Thymus (tissue), 11 donors: ENCODE measurements around the gene DIP2C. TPM values are rescaled to one million over a fixed set of nuclear protein-coding genes. Genes with fewer than 3 reads are reported as not detected.

Experiments used
- DNase-seq, 9 donors: peaks; one replicate each; pipeline ENCODE4 v3.0.0-alpha.2; 2013; ENCODE audit warnings: low spot score in 9 of 9, low read depth in 6 of 9, missing footprints in 1 of 9
- H3K27ac ChIP-seq, 2 donors: one replicate each; pipeline ENCODE4 v1.5.1; 2013; ENCODE audit warnings: control low read depth in 1 of 2, low read depth in 1 of 2, low read length in 1 of 2, mild to moderate bottlenecking in 1 of 2, moderate library complexity in 1 of 2
- H3K27me3 ChIP-seq, 2 donors: one replicate each; pipeline ENCODE4 v1.5.1; 2013; ENCODE audit warnings: low read length in 1 of 2; ENCODE audit not compliant: control insufficient read depth in 2 of 2, insufficient read depth in 1 of 2
- H3K36me3 ChIP-seq, 2 donors: one replicate each; pipeline ENCODE4 v1.5.1; 2013; ENCODE audit warnings: low read length in 1 of 2, mild to moderate bottlenecking in 1 of 2, moderate library complexity in 1 of 2; ENCODE audit not compliant: control insufficient read depth in 2 of 2, insufficient read depth in 2 of 2
- H3K4me1 ChIP-seq, 2 donors: one replicate each; pipeline ENCODE4 v1.5.1; 2013; ENCODE audit warnings: low read length in 2 of 2; ENCODE audit not compliant: control insufficient read depth in 2 of 2, insufficient read depth in 2 of 2
- H3K4me3 ChIP-seq, 2 donors: one replicate each; pipeline ENCODE4 v1.5.1; 2013; ENCODE audit warnings: low read length in 2 of 2, control low read depth in 1 of 2, mild to moderate bottlenecking in 1 of 2
- H3K9me3 ChIP-seq, 2 donors: one replicate each; pipeline ENCODE4 v1.5.1; 2013; ENCODE audit warnings: low read length in 1 of 2, mild to moderate bottlenecking in 1 of 2; ENCODE audit not compliant: control insufficient read depth in 2 of 2, insufficient read depth in 1 of 2
- WGBS: extraction: QIAGEN DNeasy Blood & Tissue Kit; methylation state at CpG from one replicate; pipeline ENCODE4 v1.1.7; 2013; 5-methylcytosine and 5-hydroxymethylcytosine counted together
- polyA plus RNA-seq: library from polyadenylated mRNA; stranded (reverse); fragments of 200-250 nt; gene quantifications from one replicate; pipeline ENCODE4 v1.2.3, GENCODE V29; 2013
- total RNA-seq: library from RNA; stranded (reverse); fragments of 120-200 nt; gene quantifications from one replicate; pipeline ENCODE4 v1.2.4, GENCODE V29; 2013
- donor health status: healthy.

Gene DIP2C
- total and polyA plus RNA-seq, 2 donors = 2.2 to 3.4 TPM

DNA sequence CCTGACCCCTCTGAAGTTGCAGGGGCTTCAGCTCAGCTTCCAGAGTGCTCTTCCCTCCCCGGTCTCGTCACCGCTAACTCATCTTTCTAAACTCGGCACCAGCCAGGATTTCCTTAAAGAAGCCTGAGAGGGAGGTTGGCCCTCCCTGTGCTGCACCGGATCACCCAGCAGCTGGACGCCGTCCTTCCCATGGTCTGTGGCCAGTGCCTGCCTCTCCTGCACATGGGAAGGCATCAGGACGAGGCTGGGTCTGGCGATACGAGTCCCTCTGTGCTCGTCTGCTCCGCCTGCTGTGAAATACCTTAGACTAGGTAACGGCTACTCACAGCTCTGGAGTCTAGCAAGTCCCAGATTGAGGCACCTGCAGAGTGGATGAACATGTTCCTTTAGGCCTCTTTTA is 375.1 kb downstream of the DIP2C start:
- Histone ChIP-seq H3K27me3 (no peaks in the 10 kb centered on the region), H3K27ac (peak overlapping the region in 1 of 2 donors; percentile 1), H3K36me3 (no peaks in the 10 kb centered on the region), H3K9me3 (no peaks in the 10 kb centered on the region), H3K4me3 (no peak overlapping the region), H3K4me1 (peaks cover 0 to 44% of the 10 kb centered on the region in 2 donors)
- no peak for DNase-seq
- WGBS = 90% methylated on average over 13 of the region's 13 CpGs

GRCh38 chr10:311901-312665 is 377.4 kb downstream of the DIP2C start:
- Histone ChIP-seq H3K4me1 (peaks cover 0 to 32% of the 10 kb centered on the region in 2 donors), H3K27me3 (no peaks in the 10 kb centered on the region), H3K36me3 (no peaks in the 10 kb centered on the region), H3K9me3 (no peaks in the 10 kb centered on the region), H3K27ac (peak overlapping the region in 1 of 2 donors; percentile 23), H3K4me3 (no peak overlapping the region)
- DNase-seq = peak in 1 of 9 donors; percentile 32
- WGBS = 94% methylated on average over 14 of the region's 14 CpGs

DNA sequence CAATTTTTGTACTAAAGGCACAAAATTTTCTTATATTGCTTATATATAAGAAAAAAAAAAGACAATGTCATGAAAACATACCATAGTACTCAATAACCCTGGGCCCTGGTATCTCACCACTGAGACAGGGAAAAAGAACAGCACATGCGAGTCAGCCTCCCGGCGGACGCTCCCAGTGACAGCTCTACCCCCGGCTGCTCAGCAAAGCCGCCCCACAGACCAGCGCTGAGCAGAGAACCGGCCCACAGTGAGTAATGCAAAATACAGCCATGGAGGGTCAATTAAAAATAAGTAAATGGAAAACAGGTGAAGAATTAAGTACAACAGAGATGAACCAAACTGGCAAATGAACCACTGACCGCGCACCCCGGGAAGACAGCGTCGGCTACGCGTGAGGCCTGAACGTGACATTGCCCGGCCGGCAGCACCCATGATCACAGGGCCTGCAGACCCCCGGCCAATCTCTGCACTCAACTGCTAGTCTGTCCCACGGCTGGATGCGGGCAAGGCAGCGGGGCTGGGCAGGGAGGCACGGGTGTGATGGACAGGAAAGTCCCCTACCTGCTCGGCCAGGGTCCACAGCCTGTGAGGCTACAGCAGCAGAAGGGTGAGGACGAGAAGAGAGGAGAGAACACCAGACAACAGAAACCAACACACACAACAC is 378.4 kb downstream of the DIP2C start:
- H3K9me3 ChIP-seq = no peaks in the 10 kb centered on the region
- no peaks in the 10 kb centered on the region for H3K36me3 ChIP-seq
- H3K27ac ChIP-seq = no peak overlapping the region
- no peak for DNase-seq
- H3K27me3 ChIP-seq = no peaks in the 10 kb centered on the region
- no peak overlapping the region for H3K4me3 ChIP-seq
- H3K4me1 ChIP-seq = peaks cover 0 to 30% of the 10 kb centered on the region in 2 donors
- 96% methylated on average over 25 of the region's 25 CpGs for WGBS

DNA sequence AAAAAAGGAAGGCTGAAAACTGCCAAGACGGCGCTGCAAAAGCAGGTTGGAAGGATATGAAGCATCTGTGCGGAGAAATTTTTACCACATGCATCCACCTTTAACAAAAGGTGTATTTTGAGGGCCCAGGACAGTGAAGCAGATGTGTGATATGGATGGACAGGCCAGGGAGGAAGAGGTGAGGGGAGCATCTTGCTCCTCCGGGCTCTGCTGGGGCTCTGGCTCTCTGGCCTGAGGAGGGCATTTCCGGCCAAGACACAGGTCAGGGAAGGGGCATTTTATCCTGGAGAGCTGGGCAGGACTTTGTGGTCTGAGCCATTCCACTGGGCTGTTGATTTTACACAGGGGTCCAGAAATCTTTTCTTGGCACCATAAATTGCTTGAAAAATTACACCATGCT is 379.1 kb downstream of the DIP2C start:
- Histone ChIP-seq H3K9me3 (no peaks in the 10 kb centered on the region), H3K4me3 (no peak overlapping the region), H3K27ac (no peak overlapping the region), H3K4me1 (peaks cover 0 to 26% of the 10 kb centered on the region in 2 donors), H3K36me3 (no peaks in the 10 kb centered on the region), H3K27me3 (no peaks in the 10 kb centered on the region)
- DNase-seq = no peak
- 98% methylated on average over 5 of the region's 5 CpGs for WGBS

- no peaks in the 10 kb centered on the region for H3K9me3 ChIP-seq
- 96% methylated on average over 15 of the region's 15 CpGs for WGBS
- H3K27me3 ChIP-seq = no peaks in the 10 kb centered on the region
- no peaks in the 10 kb centered on the region for H3K36me3 ChIP-seq
- H3K27ac ChIP-seq = no peak overlapping the region
- peaks cover 0 to 18% of the 10 kb centered on the region in 2 donors for H3K4me1 ChIP-seq
- H3K4me3 ChIP-seq = no peak overlapping the region
- no peak for DNase-seq
Observed at GRCh38 chr10:308572-309085, 380.8 kb downstream of the DIP2C start.

DNA sequence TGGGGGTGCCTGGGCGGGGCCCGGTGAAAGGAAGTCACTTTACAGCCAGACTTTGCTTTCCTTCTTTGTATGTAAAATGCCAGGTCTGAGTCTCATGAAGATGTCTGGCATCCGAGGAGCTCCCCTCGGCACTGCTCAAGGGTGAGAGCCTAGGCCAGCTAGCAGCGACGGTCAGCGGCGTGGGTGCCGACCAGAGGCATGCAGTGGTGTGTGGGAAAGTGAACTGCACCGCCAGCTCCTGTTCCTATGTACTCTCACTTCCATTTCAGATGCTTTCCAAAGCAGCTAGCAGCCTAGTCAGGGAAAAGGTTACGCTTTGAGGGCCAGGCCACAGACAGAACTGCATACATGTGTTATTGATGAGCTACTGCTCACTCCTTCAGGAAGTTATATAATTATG is 381.4 kb downstream of the DIP2C start:
- Histone ChIP-seq H3K27me3 (no peaks in the 10 kb centered on the region), H3K9me3 (no peaks in the 10 kb centered on the region), H3K36me3 (no peaks in the 10 kb centered on the region), H3K27ac (no peak overlapping the region), H3K4me1 (peaks cover 0 to 18% of the 10 kb centered on the region in 2 donors), H3K4me3 (no peak overlapping the region)
- DNase-seq = no peak
- 94% methylated on average over 11 of the region's 11 CpGs for WGBS

GRCh38 chr10:307659-308058 is 381.8 kb downstream of the DIP2C start:
- peaks cover 0 to 18% of the 10 kb centered on the region in 2 donors for H3K4me1 ChIP-seq
- H3K9me3 ChIP-seq = no peaks in the 10 kb centered on the region
- H3K4me3 ChIP-seq = no peak overlapping the region
- H3K36me3 ChIP-seq = no peaks in the 10 kb centered on the region
- no peaks in the 10 kb centered on the region for H3K27me3 ChIP-seq
- H3K27ac ChIP-seq = no peak overlapping the region
- 95% methylated on average over 18 of the region's 18 CpGs for WGBS
- DNase-seq = no peak

GRCh38 chr10:306675-307185 is 382.7 kb downstream of the DIP2C start:
- H3K4me1 ChIP-seq = peaks cover 0 to 11% of the 10 kb centered on the region in 2 donors
- no peak overlapping the region for H3K4me3 ChIP-seq
- H3K36me3 ChIP-seq = no peaks in the 10 kb centered on the region
- H3K9me3 ChIP-seq = no peaks in the 10 kb centered on the region
- H3K27ac ChIP-seq = no peak overlapping the region
- DNase-seq = no peak
- H3K27me3 ChIP-seq = no peaks in the 10 kb centered on the region
- 85% methylated on average over 8 of the region's 8 CpGs for WGBS
